K562 (cell line): Measurements from ENCODE around the gene PAPOLB.

Source experiments
- CCNT2 ChIP-seq: IDR thresholded peaks from 2 replicates; pipeline ENCODE4 v1.6.1; 2011; ENCODE audit warnings: borderline replicate concordance, low read depth, mild to moderate bottlenecking, moderate library complexity, mixed read lengths, low read length; ENCODE audit not compliant: insufficient read length; ENCODE audit errors: extremely low read depth
- CTCF ChIP-seq, 3 experiments: IDR thresholded peaks in 2 of 3; conservative IDR thresholded peaks in 1 of 3; 2 replicates each; pipeline ENCODE4 v1.5.1; 2011 to 2012; ENCODE audit warnings: low read length in 3 of 3, mild to moderate bottlenecking in 3 of 3, control low read depth in 2 of 3, improper control_type of control experiment in 1 of 3, inconsistent platforms in 1 of 3, low read depth in 1 of 3, mixed read lengths in 1 of 3, moderate library complexity in 1 of 3; ENCODE audit not compliant: insufficient read depth in 2 of 3
- ID3 ChIP-seq, 2 experiments: fragments of 250-450 bp in 1 of 2; fragments of 450-650 bp in 1 of 2; sonication (Bioruptor Pico) in 1 of 2; IDR thresholded peaks; 2 replicates each; pipeline versions ENCODE4 v1.6.1 to v1.8.0; 2016 to 2021; ENCODE audit warnings: mild to moderate bottlenecking in 2 of 2, moderate library complexity in 2 of 2, missing compliant biosample characterization in 1 of 2, missing genetic modification characterization in 1 of 2
- MAX ChIP-seq: sonication (generic); formaldehyde crosslinking; IDR thresholded peaks from 2 replicates; pipeline ENCODE4 v1.9.0; 2022; ENCODE audit warnings: mild to moderate bottlenecking, missing genetic modification reagents
- TAF9B ChIP-seq: fragments of 450-650 bp; IDR thresholded peaks from 2 replicates; pipeline ENCODE4 v1.6.1; 2018; ENCODE audit warnings: mild to moderate bottlenecking; ENCODE audit not compliant: partially characterized antibody

GRCh38 chr7:4875391-4875790 is 13.6 kb upstream of the PAPOLB start:
- TF ChIP-seq ID3 (CRISPR knock-in tag; IDR thresholded peaks at IDR 0.05) = no peak
- no peak for TF ChIP-seq ID3 (tag; IDR thresholded peaks at IDR 0.05)
- TF ChIP-seq CCNT2 = no peak
- no peak for TF ChIP-seq MAX
- no peak for TF ChIP-seq TAF9B
- no peak for TF ChIP-seq CTCF (IDR thresholded peaks at IDR 0.05 in 2 of 3, conservative IDR thresholded peaks at IDR 0.05 in 1 of 3; ENCODE audit: insufficient read depth in 2 of 3, low read depth in 1 of 3, low read length in 3 of 3)
